H9 (cell line): ENCODE measurements around the gene MAP3K20. TPM values are rescaled to one million over a fixed set of nuclear protein-coding genes. Genes with fewer than 3 reads are reported as not detected.

Experiments
- DNase-seq: peaks from one replicate; pipeline ENCODE4 v3.0.0-alpha.2; 2017
- H2AFZ ChIP-seq: one replicate; pipeline ENCODE4 v1.6.1; 2013; ENCODE audit warnings: mild to moderate bottlenecking, low read length, control low read depth, moderate library complexity
- H2AK5ac ChIP-seq: 2 replicates; pipeline ENCODE4 v1.6.1; 2013; ENCODE audit warnings: low read length, control low read depth, mixed read lengths; ENCODE audit not compliant: insufficient read length
- H2BK120ac ChIP-seq: one replicate; pipeline ENCODE4 v1.6.1; 2013; ENCODE audit warnings: low read depth, mild to moderate bottlenecking, low read length, control low read depth, inconsistent platforms; ENCODE audit not compliant: poor library complexity, severe bottlenecking
- H2BK12ac ChIP-seq: 2 replicates; pipeline ENCODE4 v1.6.1; 2013; ENCODE audit warnings: low read length, control low read depth, mixed read lengths, low read depth; ENCODE audit not compliant: insufficient read length
- H2BK15ac ChIP-seq: 2 replicates; pipeline ENCODE4 v1.6.1; 2013; ENCODE audit warnings: low read depth, low read length, control low read depth
- H2BK20ac ChIP-seq: one replicate; pipeline ENCODE4 v1.6.1; 2013; ENCODE audit warnings: low read depth, mild to moderate bottlenecking, low read length, control low read depth, inconsistent platforms; ENCODE audit not compliant: poor library complexity, severe bottlenecking
- H2BK5ac ChIP-seq: 2 replicates; pipeline ENCODE4 v1.6.1; 2013; ENCODE audit warnings: low read length, control low read depth, mixed read lengths; ENCODE audit not compliant: insufficient read length
- H3K14ac ChIP-seq: 2 replicates; pipeline ENCODE4 v1.6.1; 2013; ENCODE audit warnings: low read length, control low read depth; ENCODE audit not compliant: insufficient read depth
- H3K18ac ChIP-seq: 2 replicates; pipeline ENCODE4 v1.6.1; 2013; ENCODE audit warnings: low read depth, mild to moderate bottlenecking, mixed read lengths, low read length, control low read depth; ENCODE audit not compliant: insufficient read length
- H3K23ac ChIP-seq: 2 replicates; pipeline ENCODE4 v1.6.1; 2013; ENCODE audit warnings: low read length, control low read depth, mixed read lengths, low read depth; ENCODE audit not compliant: insufficient read length
- H3K23me2 ChIP-seq: 2 replicates; pipeline ENCODE4 v1.6.1; 2013; ENCODE audit warnings: low read depth, mild to moderate bottlenecking, mixed read lengths, low read length, control low read depth; ENCODE audit not compliant: insufficient read length, poor library complexity, severe bottlenecking
- H3K27ac ChIP-seq: 2 replicates; pipeline ENCODE4 v1.5.1; 2013; ENCODE audit warnings: low read length, control low read depth, mixed read lengths, low read depth; ENCODE audit not compliant: insufficient read length
- H3K27me3 ChIP-seq: 2 replicates; pipeline ENCODE4 v1.6.1; 2013; ENCODE audit warnings: low read length, control low read depth, inconsistent platforms; ENCODE audit not compliant: insufficient read depth
- H3K4ac ChIP-seq: 2 replicates; pipeline ENCODE4 v1.6.1; 2013; ENCODE audit warnings: low read depth, mild to moderate bottlenecking, control low read depth, inconsistent platforms, low read length, moderate library complexity
- H3K4me1 ChIP-seq: 2 replicates; pipeline ENCODE4 v1.6.1; 2013; ENCODE audit warnings: low read length, control low read depth, inconsistent platforms; ENCODE audit not compliant: insufficient read depth
- H3K4me2 ChIP-seq: 2 replicates; pipeline ENCODE4 v1.6.1; 2013; ENCODE audit warnings: low read length, control low read depth, mixed read lengths; ENCODE audit not compliant: insufficient read length, insufficient read depth
- H3K56ac ChIP-seq: 2 replicates; pipeline ENCODE4 v1.6.1; 2013; ENCODE audit warnings: low read depth, mild to moderate bottlenecking, mixed read lengths, low read length, control low read depth; ENCODE audit not compliant: insufficient read length
- H3K79me1 ChIP-seq: 2 replicates; pipeline ENCODE4 v1.6.1; 2013; ENCODE audit warnings: low read depth, mild to moderate bottlenecking, moderate library complexity, low read length, control low read depth, inconsistent platforms; ENCODE audit not compliant: insufficient read depth, poor library complexity, severe bottlenecking
- H3K79me2 ChIP-seq: 2 replicates; pipeline ENCODE4 v1.6.1; 2013; ENCODE audit warnings: low read length, control low read depth, inconsistent platforms; ENCODE audit not compliant: insufficient read depth
- H3K9ac ChIP-seq: 2 replicates; pipeline ENCODE4 v1.6.1; 2013; ENCODE audit warnings: low read length, control low read depth, mixed read lengths; ENCODE audit not compliant: insufficient read length; ENCODE audit errors: extremely low read depth
- H3K9me3 ChIP-seq: one replicate; pipeline ENCODE4 v1.6.1; 2013; ENCODE audit warnings: low read depth, low read length, inconsistent platforms; ENCODE audit not compliant: control insufficient read depth
- H3T11ph ChIP-seq: one replicate; pipeline ENCODE4 v1.6.1; 2013; ENCODE audit warnings: mild to moderate bottlenecking, low read length, control low read depth, inconsistent platforms
- H4K20me1 ChIP-seq: one replicate; pipeline ENCODE4 v1.6.1; 2013; ENCODE audit not compliant: control insufficient read depth, insufficient read length, insufficient read depth
- H4K5ac ChIP-seq: 2 replicates; pipeline ENCODE4 v1.6.1; 2013; ENCODE audit warnings: low read depth, mild to moderate bottlenecking, mixed read lengths, low read length, control low read depth; ENCODE audit not compliant: insufficient read length
- H4K8ac ChIP-seq: replicated peaks from 2 replicates; pipeline ENCODE4 v1.6.1; 2013; ENCODE audit warnings: low read length, control low read depth, mixed read lengths, low read depth; ENCODE audit not compliant: insufficient read length
- H4K91ac ChIP-seq: 2 replicates; pipeline ENCODE4 v1.6.1; 2013; ENCODE audit warnings: low read depth, mild to moderate bottlenecking, moderate library complexity, mixed read lengths, low read length, control low read depth; ENCODE audit not compliant: insufficient read length
- H3K27ac Mint-ChIP-seq, 3 experiments: 2 replicates in 2 of 3; 3 replicates in 1 of 3; pipeline ENCODE4 v1.8.0; 2020 to 2021; ENCODE audit warnings: mixed read lengths in 3 of 3, mild to moderate bottlenecking in 1 of 3, moderate library complexity in 1 of 3
- H3K27me3 Mint-ChIP-seq: 2 replicates; pipeline ENCODE4 v1.8.0; 2021; ENCODE audit warnings: low read depth, mild to moderate bottlenecking, moderate library complexity, mixed read lengths
- H3K36me3 Mint-ChIP-seq, 3 experiments: 2 replicates in 2 of 3; 3 replicates in 1 of 3; pipeline ENCODE4 v1.8.0; 2020 to 2021; ENCODE audit warnings: low read depth in 3 of 3, mixed read lengths in 3 of 3; ENCODE audit not compliant: insufficient read depth in 1 of 3
- H3K4me1 Mint-ChIP-seq, 2 experiments: 2 replicates each; pipeline ENCODE4 v1.8.0; 2020; ENCODE audit warnings: mixed read lengths in 2 of 2
- H3K4me3 Mint-ChIP-seq, 2 experiments: 2 replicates in 1 of 2; 3 replicates in 1 of 2; pipeline ENCODE4 v1.8.0; 2020 to 2021; ENCODE audit warnings: mild to moderate bottlenecking in 2 of 2, mixed read lengths in 2 of 2, moderate library complexity in 1 of 2
- H3K9me3 Mint-ChIP-seq, 2 experiments: 2 replicates in 1 of 2; 3 replicates in 1 of 2; pipeline ENCODE4 v1.8.0; 2020; ENCODE audit warnings: mild to moderate bottlenecking in 2 of 2, mixed read lengths in 2 of 2, moderate library complexity in 1 of 2
- CTCF ChIP-seq: fragments of 200-600 bp; sonication (generic); conservative IDR thresholded peaks from 3 replicates; pipeline ENCODE4 v1.8.0; 2021; ENCODE audit warnings: antibody characterized with exemption, mild to moderate bottlenecking
- WGBS: extraction: QIAGEN DNeasy Blood & Tissue Kit; methylation state at CpG from one replicate; pipeline ENCODE4 v1.1.7; 2013; ENCODE audit warnings: missing lambda C conversion rate, low lambda C conversion rate, mixed read lengths; ENCODE audit not compliant: insufficient read length; ENCODE audit errors: extremely low coverage; 5-methylcytosine and 5-hydroxymethylcytosine counted together
- total RNA-seq: library from RNA; stranded (reverse); gene quantifications from 2 replicates; pipeline ENCODE4 v1.2.1, GENCODE V29; 2021

MAP3K20 gene
- total RNA-seq, 1 experiment from 2014 or later: 8.7 TPM

GRCh38 chr2:173079141-173079540 is 3.5 kb downstream of the MAP3K20 start:
- Histone ChIP-seq H3K4ac (no peak overlapping the region), H3K14ac (no peak overlapping the region), H4K20me1 (no peaks in the 10 kb centered on the region), H3K27ac (no peak overlapping the region), H3K27me3 (no peaks in the 10 kb centered on the region), H3K56ac (no peak overlapping the region), H3K9ac (no peak overlapping the region), H3K23me2 (peaks cover 7% of the 10 kb centered on the region), H3K23ac (no peak overlapping the region), H4K91ac (no peak overlapping the region), H2AK5ac (no peak overlapping the region), H2BK15ac (no peak overlapping the region), H3K9me3 (no peaks in the 10 kb centered on the region), H2BK12ac (no peak overlapping the region), H4K8ac (no peak overlapping the region), H3K79me2 (0 out of 2 replicates have a peak, but pooled peaks cover 2% of the 10 kb centered on the region), H2BK120ac (no peak overlapping the region), H4K5ac (no peak overlapping the region), H2BK5ac (no peak overlapping the region), H2BK20ac (no peak overlapping the region), H2AFZ (no peak overlapping the region), H3K79me1 (peaks cover 3% of the 10 kb centered on the region), H3K18ac (no peak overlapping the region), H3T11ph (no peak overlapping the region), H3K4me2 (no peak overlapping the region), H3K4me1 (0 out of 2 replicates have a peak, but pooled peaks cover 2% of the 10 kb centered on the region)
- H3K4me3 Mint-ChIP-seq: no peak overlapping the region
- peaks cover 10% of the 10 kb centered on the region for H3K27me3 Mint-ChIP-seq
- H3K36me3 Mint-ChIP-seq: 0 out of 7 replicates have a peak, but pooled peaks cover 0 to 2% (median 0%) of the 10 kb centered on the region in 3 experiments
- no CpG with 5 or more reads among the region's 3 CpGs for WGBS
- no peaks in the 10 kb centered on the region; a peak in 1 of 5 replicates for H3K9me3 Mint-ChIP-seq
- no peak overlapping the region for H3K27ac Mint-ChIP-seq
- no peak for DNase-seq
- no peak for TF ChIP-seq CTCF
- H3K4me1 Mint-ChIP-seq: peaks cover 13 to 16% of the 10 kb centered on the region in 2 experiments
